DMS153 (cell line): Measurements from ENCODE around the gene KRT4.

Experiments
- DNase-seq: peaks from one replicate; lab custom pipeline; 2025; lab: John Stamatoyannopoulos, UW

Gene KRT4

DNA sequence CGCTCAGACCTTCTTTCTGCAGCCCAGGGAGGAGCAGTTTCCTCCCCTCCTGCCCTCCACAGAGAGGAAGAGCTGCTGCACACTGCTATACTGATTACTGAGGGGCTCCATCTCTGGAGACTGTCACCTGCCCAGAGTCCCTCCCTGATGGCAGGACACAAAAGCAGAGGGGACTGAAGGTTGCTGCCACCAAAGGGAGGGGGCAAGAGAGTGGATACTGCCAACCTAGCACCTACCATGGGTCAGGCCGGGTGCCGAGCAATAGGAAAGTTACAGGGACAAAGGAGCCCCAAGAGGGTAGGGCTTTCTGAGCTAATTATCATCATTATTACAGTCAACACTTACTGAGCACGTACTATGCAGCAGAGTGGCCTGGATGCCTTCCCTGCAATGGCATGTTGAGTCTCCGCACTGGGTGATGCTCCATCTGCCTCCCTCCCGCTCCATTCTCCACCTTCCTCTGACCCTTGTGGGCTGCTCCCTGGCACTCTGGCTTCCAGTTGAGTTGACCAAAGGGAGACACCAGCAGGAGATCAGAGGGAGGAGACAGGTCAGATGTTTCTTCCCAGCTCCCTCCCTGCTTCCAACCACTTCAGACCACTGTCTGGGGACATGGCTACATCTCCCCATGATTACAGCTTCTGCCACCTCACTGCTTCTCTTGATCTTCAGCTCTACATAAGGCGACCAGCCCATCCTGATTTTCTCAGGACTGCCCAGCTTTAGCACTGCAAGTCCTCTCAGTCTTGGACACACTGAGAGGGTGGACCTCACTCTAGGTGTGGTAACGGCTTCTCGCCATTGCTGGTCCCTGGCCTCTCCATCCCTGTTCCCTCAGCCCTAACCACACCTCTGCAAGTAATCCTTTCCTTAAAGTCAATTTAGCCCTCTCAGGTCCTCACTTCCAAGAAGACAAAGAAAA, 22.8 kb upstream of the KRT4 start:
- DNase-seq = no peak

DNA sequence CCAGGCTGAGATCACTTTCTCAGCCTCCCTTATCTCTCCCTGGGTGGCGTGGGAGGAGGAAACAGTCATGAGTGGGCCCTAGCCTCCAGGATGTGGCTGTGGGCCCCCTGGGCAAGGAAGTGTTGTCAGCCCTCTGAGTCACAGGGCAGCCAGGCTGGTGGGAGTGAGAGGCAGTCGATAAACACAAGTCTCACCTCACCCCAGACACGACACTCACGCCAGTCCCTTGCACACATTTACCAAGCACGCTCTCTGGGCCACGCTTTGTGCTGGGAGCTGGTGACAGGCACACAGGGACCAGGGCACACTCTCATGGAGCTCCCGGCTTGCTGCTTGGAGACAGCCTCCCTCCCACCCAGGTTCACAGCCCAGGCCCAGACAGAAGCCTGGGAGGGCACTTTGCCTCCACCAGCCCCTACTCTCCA, 22.1 kb upstream of the KRT4 start:
- DNase-seq = no peak

DNA sequence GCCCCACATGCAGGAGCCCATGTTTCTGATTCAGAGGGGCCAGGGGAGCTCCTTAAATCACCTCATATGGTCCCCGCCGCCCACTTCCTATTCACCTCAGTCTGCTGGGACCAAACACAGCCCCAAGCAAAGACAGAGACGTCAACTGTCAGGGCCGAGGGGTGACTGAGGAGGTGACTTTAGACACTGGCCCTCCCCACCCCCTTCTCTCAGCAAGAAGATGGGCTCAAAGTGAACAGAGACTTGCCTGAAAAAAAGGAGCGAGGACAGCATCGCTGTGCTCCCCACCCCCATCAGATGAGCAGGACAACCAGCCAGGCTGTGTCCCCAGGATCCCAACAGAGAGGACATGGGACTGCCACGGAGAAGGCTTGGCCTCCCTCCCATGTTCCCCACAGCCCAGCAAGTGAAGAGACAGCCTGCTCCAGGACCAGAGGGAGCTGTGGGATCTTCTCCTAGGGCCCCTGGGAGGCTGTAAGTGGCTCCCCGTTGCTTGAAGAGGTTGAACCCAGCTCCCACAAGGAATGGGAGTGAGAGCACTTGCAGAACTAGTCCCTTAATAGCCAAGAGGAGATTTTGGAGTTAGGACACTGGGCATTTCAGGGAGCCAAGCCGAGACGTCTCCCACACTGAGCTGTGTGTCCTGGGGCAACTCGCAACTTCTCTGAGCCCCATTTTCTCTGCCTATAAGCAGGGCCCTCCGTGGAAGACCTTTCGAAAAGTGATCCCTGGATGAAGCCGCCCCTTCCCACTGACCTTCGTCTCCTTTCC, 21.5 kb upstream of the KRT4 start:
- DNase-seq = no peak

DNA sequence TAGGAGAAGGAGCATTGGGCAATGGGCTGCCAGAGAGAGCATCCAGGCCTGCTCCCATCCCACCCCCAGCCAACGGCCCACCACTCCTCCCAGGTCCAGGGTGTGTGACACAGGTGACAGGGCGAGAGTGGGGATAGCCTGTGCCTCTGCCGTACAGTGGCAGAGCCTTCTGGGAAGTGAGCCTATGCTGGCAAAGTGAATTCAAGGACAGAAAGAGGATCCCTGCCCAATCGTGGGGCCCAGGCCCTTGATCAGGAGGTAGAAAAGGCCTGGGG, 20.7 kb upstream of the KRT4 start:
- DNase-seq = no peak

DNA sequence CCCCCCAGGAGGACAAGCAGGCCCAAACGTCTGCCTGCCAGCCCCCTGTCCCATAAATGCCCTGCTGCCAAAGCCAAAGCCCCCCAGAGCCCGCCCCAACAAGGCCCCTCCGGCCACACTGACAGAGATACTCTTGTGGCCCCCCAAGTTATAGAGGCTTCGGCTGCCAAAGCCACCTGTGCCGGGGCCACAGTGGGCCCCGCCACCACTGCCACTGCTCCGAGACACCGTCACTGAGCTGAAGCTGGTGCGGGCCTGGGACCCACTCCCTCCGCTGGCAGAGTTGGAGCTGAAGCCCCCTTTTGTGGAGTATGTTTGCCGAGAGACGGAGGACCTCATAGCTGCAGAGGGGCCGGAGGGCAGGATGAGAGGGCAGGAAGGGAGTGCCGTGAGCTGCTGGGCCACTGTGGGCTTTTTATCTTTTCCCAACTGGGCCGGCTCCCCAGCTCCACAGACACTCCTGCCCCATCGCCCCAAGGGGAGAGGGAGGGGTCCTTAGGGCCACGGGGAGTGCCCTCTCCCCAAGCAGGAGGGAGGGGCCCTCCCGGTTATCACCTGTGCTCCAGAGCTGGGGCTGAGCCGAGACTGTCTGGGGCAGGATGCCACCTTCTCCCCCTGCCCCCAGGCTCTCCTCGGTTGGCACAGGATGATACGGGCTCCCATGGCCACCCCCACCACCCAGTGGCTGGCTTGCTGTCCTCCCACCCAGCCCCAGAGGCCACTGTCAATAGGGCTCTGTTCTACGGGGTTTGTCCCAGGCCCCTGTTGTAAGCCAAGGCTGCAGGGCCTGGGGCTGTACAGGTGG, 20.2 kb upstream of the KRT4 start, which contains the start of gene KRT79:
TSS of gene KRT79 (minus strand) at position 390 of the 805 bp plus-strand sequence. CDS start at position 339, 51 bp downstream.
- no peak for DNase-seq

DNA sequence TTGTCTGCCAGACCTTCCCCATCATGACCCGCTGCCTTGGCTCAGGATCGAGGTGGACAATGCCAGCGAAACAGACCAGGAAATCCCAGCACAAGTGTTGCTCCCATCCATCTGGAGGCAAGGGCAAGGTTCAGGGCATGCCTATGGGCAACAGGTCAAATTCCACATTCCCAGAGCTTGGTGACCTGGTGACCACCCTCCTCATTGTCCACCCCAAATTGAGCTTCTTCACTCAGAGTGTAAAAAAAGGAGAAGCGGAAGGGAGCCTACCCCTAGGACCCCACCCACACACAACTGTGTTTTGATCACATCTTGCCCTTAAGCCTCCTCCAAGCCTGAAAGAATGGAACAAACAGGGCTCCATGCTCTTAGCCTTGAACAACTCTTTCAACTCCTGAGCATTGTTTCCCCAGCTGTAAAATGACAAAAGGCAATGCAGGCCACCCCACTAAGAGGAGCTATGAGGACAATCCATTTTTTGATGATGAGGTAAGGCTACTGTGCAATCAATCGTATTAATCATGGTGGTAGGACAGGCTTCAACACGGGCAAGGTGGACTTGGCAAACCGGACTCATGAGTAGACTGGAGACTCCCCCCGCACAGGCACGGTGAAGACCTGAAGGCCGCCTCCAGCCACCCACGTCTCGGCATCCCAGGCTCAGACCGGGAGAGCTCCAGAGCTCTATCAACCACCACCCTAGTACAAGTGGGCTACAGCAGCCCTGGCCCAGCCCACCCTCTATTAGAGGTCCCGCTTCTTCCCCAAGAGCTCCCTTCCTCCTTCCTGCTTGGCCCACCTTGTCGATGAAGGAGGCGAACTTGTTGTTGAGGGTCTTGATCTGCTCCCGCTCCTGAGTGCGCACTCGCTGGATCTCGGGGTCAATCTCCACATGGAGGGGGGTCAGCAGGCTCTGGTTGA, 19.3 kb upstream of the KRT4 start:
- DNase-seq = no peak

DNA sequence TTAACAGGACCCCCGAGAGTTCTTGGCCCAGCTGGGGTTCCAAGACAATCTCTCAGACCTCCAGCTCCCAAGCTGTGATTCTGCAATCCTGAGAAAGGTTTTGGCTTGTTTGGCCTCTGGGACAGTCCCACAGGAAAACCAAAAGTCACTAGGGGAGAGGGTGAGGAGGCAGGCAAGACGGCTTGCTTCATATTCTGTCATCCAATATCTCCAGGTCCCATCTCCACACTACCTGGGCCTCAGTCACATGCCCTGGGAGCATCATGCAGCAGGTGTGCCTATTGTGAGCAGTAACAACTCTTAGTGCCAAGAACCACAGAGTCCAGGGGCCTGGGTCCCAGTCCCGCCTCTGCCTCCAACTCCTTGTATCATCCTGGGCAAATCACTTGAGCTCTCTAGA, 18.5 kb upstream of the KRT4 start:
- DNase-seq = no peak

DNA sequence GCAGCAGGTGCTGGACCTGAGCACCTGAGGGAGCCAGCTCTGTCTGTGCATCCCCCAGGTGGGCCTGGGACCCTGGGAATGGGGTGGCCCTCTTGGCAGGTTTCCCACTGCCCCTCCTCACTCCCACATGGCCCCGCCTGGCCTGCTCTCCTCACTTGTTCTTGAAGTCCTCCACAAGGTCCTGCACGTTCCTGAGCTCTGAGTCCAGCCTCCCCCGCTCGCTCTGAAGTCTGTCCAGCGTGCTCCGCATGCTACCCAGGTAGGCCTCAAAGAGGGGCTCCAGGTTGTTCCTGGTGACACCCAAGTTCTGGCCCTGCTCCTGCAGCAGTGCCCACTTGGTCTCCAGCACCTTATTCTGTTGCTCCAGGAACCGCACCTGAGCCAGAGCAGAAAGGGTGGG, 17.3 kb upstream of the KRT4 start:
- no peak for DNase-seq

DNA sequence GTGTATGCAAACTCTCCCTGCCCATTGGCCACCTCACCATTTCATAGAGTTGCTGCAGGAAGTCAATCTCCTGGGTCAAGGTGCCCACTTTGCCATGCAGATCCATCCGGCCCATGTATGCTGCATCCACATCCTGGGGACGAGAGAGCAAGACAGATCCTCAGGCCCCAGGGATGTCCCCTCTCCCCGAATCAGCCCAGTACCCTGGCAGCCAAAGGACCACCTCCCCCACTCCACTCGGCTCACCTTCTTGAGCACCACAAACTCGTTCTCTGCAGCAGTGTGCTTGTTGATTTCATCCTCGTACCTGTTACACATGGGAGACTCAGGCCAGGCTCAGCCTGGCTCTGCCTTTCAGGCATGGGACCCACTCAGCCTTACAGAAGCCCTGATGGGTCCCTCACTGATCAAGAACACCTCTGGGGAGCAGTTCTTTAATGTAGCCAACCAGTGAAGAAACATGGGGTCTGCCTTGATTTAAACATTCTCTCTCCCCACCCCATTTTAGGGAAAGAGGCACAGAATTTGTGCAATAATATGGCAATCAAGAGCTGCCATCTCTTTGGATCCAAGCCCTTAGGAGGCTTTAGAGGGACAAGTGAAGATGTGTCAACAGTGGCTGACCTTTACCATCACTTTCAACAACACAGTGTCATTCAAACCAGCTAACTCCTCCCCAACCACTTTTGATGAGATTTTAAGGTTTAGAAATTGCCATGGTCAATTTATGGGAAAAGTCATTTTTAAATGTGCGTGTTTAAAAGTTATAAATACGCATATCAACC, 16.3 kb upstream of the KRT4 start:
- no peak for DNase-seq

DNA sequence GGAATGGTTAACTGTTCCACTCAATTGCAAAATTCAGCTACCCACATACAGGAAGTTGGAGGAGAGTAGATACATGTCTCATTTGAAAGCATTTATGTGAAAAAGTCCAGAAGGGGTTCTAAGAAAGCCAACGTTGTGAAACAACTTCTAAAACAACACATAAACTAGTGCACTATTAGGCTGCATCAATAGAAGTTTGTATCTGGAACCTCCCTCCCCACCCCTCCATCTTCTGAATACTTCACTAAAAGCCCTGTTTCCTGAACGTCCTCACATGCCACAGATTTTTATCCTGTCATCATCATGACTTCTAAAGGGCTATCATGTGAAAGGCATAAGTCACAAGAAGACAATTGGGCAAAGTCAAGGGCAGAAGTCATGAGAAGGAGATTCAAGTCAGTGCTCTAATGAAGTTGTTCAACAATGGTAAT, 14.7 kb upstream of the KRT4 start:
- no peak for DNase-seq

DNA sequence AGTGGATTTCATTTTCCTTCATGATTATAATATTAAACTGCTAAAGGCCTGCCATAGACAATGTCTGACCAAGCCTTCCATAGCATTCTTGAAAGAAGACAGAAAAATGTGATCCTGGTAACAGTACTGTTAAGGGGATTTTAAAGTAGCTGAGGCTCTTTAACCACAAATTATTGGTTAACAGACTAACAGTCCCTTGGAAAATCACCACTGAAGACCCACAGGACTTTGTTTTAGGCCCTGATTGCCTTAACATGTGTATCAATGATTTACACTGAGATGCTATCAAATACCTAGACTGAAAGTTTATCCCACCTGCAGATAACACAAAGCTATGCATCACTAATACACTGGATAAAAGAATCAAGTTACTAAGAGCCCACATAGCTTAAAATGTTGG, 14.2 kb upstream of the KRT4 start:
- DNase-seq = no peak

DNA sequence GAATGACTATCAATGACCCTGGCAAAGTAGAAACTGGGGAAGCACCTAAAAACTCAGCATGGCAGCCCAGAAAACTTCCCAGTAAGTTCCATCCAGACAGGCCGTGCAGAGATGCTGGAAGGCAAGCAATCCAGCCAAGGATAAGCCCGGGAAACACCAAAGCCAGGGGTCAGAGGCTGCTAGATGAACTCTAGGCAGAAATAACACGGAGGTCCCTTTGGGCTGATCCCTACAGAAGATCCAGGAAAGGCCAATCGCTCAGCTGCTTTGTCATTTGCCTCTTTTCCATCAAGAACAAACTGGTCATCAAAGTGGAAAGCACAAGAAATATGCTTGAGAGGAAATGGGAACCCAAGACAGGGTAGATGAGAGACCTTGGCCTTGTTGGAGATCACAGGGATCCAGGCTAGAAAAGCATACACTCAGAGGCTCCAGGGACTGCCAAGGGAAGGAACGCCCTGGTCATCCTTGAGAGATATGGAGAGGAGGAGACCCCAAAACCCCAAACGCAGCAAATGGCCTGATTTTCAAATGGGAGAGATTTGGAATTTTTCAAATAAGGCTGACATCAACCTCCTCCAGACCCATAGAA, 13.7 kb upstream of the KRT4 start:
- DNase-seq = no peak

DNA sequence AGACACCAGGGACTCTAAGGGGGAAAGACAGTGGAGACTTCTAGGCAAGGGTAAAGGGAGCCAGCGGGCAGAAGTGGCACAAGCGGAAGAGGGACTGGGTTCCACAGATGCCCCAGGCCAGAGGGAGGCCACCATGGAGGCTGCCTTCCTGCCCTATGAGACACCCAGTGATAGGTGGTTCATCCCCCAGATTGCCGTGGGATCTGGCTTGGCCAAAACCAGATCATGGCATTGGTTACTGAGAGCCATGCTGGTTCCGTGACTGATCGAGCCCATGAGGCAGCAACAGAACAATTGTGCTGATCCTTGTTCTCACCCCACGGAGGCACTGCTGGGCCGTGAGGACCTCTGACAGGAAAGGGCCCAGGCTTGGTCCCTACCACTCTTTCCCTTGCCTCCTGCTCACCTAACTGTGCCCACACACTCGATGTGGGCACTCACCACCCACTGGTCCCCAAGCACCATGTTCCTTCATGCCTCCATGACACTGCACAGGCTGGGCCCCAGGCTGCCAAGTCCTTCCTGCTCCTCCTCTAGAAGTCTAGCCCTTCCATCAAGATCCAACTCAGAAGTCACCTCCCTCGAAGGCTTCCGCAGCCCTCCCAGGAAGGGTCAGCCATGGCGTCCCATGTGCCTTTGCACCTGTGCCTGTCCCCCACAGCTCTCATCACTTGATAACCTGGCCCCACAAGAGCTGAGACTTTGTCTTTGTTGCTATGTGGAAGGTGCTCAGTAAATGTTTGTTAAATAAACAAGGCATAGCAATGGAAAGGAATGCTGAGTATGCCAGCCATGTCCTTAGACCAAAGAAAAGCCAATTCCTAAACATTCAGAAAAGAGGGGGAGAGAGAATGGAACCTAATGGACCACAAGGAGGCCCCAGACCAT, 12.9 kb upstream of the KRT4 start:
- no peak for DNase-seq

DNA sequence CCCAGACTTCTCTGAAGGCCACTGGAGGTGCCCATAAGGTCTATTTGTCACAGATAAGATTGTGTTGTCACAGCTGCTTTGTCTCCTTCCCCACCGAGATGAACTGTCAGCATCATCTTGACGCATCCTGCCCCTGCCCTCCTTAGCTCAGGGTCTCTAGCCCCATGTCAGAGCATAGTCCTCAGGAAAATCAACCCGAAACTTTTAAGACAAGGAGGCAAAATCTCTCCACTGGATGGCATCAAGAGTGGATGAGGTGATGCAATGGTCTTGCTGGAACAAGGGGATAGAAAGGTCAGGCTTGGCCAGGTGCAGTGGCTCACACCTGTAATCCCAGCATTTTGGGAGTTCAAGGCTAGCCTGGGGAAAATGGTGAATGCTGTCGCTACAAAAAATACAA, 12.0 kb upstream of the KRT4 start:
- no peak for DNase-seq

DNA sequence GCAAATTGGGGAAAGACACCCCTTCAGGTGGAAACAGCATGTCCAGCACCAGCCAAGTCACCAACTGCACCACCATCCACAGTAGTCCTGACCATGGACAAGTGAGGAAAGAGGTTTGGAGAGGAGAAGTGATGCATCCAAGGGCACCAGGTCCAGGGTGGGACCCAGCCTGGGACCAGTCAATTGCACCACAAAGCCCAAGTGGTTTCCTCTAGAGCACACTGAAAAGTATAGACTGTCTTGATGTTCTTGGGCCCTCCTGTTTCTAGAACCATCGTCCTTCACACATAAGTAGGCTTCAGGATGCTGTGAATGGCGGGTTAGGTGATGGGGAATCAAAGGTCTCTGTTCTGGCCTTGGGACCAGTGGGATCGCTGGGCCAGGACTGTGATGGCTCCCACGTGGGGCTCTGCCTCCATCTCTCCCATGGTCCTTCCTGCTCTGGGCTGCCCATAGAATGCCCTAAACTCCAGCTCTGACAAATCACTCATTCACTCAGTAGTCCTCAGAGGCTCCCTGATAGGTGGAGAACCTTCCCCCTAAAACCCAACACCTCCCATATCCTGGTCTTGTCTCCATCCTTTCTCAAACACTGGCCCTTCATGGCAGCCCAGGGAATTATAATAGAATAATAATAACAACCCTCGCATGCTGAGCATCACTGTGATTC, 11.0 kb upstream of the KRT4 start:
- DNase-seq = no peak

DNA sequence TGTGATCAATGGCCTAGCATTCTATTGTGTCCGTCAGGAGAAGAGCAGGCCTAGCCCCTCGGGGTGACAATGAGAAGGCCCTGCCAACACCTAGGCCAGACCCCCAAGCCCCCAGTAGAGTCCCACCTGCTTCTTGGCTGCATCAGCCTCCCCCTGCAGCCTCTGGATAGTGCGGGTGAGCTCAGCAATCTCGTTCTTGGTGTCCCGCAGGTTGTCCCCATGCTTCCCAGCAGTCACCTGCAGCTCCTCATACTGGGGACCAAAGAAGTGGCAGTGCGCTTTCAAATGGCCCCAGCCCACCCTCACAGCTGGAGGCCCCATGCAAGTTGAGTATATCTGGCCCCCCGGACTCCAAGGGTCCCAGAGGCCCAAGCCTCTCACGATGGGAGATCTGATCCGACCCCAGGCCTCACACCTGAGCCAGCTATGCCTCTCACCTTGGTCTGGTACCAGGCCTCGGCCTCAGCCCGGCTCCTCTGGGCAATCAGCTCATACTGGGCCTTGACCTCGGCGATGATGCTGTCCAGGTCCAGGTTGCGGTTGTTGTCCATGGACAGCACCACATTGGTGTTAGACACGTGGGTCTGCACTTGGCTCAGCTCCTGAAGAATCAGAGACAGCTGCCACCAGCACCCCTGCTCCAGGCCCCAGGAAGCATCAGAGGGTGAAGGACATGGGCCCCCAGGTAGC, 10.0 kb upstream of the KRT4 start:
- DNase-seq = no peak

DNA sequence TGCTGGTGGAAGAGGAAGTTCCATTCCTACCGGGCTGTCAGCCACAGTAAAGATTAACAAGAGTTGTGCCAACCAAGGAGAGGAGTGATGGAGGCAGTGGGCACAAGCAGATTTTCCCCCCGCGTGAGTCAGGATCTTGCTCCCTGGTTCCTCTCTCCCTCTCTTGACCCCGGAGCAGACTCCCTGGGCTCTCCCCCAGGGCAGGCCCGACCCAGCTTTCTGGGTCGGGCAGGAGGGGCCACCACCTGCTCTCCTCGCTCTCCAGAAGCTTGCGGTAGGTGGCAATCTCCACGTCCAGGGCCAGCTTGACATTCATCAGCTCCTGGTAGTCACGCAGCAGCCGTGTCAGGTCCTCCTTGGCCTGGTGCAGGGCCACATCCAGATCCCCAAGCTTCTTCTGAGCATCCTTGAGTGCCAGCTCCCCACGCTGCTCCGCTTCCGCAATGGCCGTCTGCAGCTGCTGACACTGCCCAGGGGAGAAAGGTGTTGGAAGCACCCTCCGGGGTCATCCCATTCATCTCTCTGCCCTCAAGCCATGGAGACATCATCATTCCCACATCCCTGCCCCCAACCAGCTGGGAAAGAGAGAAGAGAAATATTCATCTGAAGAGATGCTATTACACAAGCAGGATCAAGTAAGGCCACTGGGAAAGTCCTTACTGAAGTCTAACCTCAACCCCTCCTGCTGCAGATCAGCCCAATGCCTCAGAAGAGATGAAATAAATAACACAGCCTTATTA, 9.0 kb upstream of the KRT4 start:
- no peak for DNase-seq
